NCI-H2196 treated with DMSO at 0.1 percent for 48 hours (cell line): Measurements from ENCODE around the gene ZFP90.
"Not testable (repeated sequence)": the region's sequence is repeated elsewhere in the genome, so short reads cannot be mapped to it uniquely, and the experiment has no call there.

ENCODE experiments used
- DNase-seq: peaks from one replicate; lab custom pipeline; 2025; ENCODE audit not compliant: unreplicated experiment; lab: John Stamatoyannopoulos, UW

The ZFP90 gene

GRCh38 chr16:68517606-68518166 is 21.4 kb upstream of the ZFP90 start:
- DNase-seq, result no peak

GRCh38 chr16:68519225-68519745 is 19.8 kb upstream of the ZFP90 start:
- DNase-seq, result no peak

GRCh38 chr16:68520649-68521086 is 18.4 kb upstream of the ZFP90 start:
- peak; percentile 69 for DNase-seq

- DNase-seq, result no peak
Observed at GRCh38 chr16:68524069-68524820, 14.8 kb upstream of the ZFP90 start.

GRCh38 chr16:68526143-68526781 is 12.8 kb upstream of the ZFP90 start:
- no peak for DNase-seq

GRCh38 chr16:68526782-68527145 is 12.3 kb upstream of the ZFP90 start:
- no peak for DNase-seq

- no peak for DNase-seq
Observed at GRCh38 chr16:68528233-68528632, 10.9 kb upstream of the ZFP90 start.

GRCh38 chr16:68528686-68529379 is 10.3 kb upstream of the ZFP90 start:
- DNase-seq, result peak; percentile 58

- DNase-seq, result no peak
Observed at GRCh38 chr16:68529608-68529930, 9.5 kb upstream of the ZFP90 start.

- peak; percentile 44 for DNase-seq
Observed at GRCh38 chr16:68529931-68530701, 9.0 kb upstream of the ZFP90 start.

- no peak for DNase-seq
Observed at GRCh38 chr16:68533937-68534336, 5.2 kb upstream of the ZFP90 start.

GRCh38 chr16:68535331-68535730 is 3.8 kb upstream of the ZFP90 start:
- DNase-seq, result no peak

- no peak for DNase-seq
Observed at GRCh38 chr16:68539711-68540239, 684 bp downstream of the ZFP90 start.

- DNase-seq, result no peak
Observed at GRCh38 chr16:68548947-68549346, 9.9 kb downstream of the ZFP90 start.

GRCh38 chr16:68553186-68553585 is 14.1 kb downstream of the ZFP90 start:
- DNase-seq, result no peak

GRCh38 chr16:68560341-68560740 is 21.2 kb downstream of the ZFP90 start:
- not testable (repeated sequence) for DNase-seq

- DNase-seq, result no peak
Observed at GRCh38 chr16:68563631-68564381, 24.7 kb downstream of the ZFP90 start.

GRCh38 chr16:68564382-68564985 is 25.4 kb downstream of the ZFP90 start:
- no peak for DNase-seq

GRCh38 chr16:68574479-68574878 is 35.4 kb downstream of the ZFP90 start:
- no peak for DNase-seq

- no peak for DNase-seq
Observed at GRCh38 chr16:68575082-68575481, 36.0 kb downstream of the ZFP90 start.
